Measurements from ENCODE around the gene TPRX1.
A peak's percentile ranks its signal among the peaks of the same experiment; 100 is the strongest.
"Not testable (repeated sequence)": the region's sequence is repeated elsewhere in the genome, so short reads cannot be mapped to it uniquely, and the experiment has no call there.

The TPRX1 gene

GRCh38 chr19:47801270-47801669 is 3.1 kb downstream of the TPRX1 start:
- DNase-seq: no peak

DNA sequence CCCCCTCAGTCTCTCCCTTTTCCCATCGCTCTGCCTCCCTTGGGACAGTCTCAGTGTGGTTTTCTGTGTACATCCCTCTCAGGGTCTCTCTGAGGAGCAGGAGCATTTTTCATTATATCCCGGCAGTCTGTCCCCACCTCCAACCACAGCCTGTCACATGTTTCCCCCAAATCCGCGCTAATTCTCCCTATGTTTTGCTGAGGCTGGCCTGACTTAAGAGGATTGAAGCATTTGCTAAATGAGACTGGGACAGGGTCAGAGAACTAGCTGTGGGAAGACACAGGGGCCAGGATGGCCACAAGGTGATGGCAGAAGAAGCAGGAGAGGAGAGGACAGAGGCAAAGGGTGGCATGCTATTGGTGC is 5.5 kb downstream of the TPRX1 start:
- DNase-seq: no peak

- no peak for DNase-seq
Measured at GRCh38 chr19:47797996-47798903, 6.1 kb downstream of the TPRX1 start.

GRCh38 chr19:47796785-47797184 is 7.6 kb downstream of the TPRX1 start:
- DNase-seq: no peak

- DNase-seq: no peak
Measured at GRCh38 chr19:47794526-47794925, 9.8 kb downstream of the TPRX1 start.

DNA sequence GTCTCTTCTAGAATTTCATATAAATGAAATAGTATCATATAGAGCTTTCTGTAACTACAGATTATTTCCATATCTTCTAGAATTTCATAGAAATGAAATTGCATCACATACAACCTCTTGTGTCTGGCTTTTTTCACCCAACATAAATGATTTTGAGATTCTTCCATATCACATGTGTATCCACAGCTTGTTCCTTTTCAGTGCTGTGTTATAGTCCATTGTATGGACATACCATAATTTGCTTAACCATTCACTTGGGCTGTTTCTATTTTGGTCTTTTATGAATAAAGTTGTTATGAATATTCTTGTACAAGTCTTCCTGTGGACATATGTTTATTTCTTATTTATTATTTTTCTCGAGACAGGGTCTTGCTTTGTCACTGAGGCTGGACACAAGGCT is 11.7 kb downstream of the TPRX1 start:
- DNase-seq: no peak

GRCh38 chr19:47790398-47790814 is 13.9 kb downstream of the TPRX1 start:
- peak; percentile 79 for DNase-seq

DNA sequence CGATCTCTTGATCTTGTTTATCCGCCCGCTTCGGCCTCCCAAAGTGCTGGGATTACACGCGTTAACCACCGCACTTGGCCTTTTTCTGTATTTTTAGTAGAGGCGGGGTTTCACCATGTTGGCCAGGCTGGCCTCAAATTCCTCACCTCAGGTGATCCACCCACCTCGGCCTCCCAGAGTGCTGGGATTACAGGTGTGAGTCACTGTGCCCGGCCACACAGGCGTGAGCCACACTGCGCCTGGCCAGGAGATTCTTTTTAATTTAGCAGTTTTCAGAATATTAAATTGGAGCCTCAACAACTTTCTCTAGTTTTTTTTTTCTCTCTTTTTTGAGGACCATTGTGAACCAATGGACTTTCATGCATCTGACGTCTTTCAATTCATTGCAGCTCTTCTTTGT is 14.5 kb downstream of the TPRX1 start:
- not testable (repeated sequence) for DNase-seq

DNA sequence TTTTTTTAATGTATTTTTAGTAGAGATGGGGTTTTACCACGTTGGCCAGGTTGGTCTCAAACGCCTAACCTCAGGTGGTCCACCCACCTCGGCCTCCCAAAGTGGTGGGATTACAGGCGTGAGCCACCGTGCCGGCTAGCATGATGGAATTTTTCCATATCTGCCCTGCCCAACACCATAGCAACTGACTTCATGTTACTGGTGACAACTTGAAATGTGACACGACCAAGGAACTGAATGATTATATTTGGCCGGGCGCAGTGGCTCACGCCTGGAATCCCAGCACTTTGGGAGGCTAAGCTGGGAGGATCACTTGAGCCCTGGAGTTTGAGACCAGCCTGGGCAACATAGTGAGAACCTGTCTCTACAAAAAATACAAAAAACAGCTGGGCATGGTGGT is 17.0 kb downstream of the TPRX1 start:
- not testable (repeated sequence) for DNase-seq

DNA sequence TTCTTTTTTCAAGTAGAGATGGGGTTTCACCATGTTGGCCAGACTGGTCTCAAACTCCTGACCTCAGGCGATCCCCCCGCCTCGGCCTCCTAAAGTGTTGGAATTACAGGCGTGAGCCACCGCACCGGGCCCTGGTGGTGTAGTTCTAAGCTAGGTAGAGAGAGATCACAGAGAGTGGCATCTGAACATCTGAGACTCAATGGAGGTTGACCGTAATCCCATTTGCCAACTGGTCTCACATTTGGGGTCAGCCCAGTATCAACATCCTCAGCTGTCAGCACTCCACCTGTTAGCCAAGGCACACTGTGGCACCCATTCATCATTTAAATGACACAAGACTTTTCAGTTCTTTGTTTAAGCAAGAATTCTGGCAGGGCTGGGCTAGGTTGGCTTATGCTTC is 17.8 kb downstream of the TPRX1 start:
- no peak for DNase-seq

DNA sequence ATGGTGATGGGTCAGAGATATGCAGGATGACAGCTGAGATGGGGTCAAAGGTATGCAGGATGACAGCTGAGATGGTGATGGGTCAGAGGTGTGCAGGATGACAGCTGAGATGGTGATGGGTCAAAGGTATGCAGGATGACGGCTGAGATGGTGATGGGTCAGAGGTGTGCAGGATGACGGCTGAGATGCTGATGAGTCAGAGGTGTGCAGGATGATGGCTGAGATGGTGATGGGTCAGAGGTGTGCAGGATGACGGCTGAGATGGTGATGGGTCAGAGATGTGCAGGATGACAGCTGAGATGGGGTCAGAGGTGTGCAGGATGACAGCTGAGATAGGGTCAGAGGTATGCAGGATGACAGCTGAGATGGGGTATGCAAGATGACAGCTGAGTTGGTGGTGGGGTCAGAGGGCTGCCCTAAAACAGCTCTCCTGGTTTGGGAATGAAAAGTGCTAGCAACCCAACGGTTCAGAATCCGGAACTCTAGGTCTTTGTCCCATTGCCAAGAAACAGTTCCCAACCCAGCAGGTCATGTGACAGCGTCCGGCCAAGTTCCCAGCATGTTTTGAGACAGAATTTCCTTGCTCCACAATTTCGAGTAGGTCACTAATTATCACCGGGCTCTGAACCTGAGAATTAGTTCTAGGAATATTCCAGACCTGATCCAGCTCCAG is 22.6 kb downstream of the TPRX1 start:
- DNase-seq: no peak

GRCh38 chr19:47780215-47780551 is 24.2 kb downstream of the TPRX1 start:
- no peak for DNase-seq

GRCh38 chr19:47779524-47780214 is 24.7 kb downstream of the TPRX1 start:
- DNase-seq: no peak

GRCh38 chr19:47778954-47779351 is 25.4 kb downstream of the TPRX1 start:
- peak; percentile 15 for DNase-seq

- peak; percentile 85 for DNase-seq
Measured at GRCh38 chr19:47778049-47778953, 26.1 kb downstream of the TPRX1 start, which contains the start of gene SELENOW. TSS of gene SELENOW (plus strand) at chr19:47778703. CDS start at chr19:47778786, 83 bp downstream.

DNA sequence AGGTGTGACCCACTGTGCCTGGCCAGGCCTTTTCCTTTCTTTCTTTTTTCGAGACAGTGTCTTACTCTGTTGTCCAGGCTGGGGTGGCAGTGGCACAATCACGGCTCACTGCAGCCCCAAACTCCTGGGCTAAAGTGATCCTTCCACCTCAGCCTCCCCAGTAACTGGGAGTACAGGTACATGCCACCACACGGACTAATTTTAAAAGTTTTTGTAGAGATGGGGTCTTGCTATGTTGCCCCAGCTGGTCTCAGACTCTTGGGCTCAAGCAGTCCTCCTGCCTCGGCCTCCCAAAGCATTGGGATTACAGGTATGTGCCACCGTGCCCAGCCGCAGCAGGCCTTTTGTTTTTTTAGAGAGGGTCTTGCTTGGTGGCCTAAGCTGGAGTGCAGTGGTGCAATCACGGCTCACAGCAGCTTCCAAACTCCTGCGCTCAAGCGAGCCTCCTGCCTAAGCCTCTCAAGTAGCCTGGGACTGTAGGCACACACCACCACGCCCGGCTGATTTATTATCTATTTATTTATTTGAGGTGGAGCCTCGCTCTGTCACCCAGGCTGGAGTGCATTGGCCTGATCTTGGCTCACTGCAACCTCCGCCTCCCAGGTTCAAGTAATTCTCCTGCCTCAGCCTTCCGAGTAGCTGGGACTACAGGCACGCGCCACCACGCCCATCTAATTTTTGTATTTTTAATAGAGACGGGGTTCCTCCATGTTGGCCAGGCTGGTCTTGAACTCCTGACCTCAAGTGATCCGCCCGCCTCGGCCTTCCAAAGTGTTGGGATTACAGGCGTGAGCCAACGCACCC is 26.9 kb downstream of the TPRX1 start:
- not testable (repeated sequence) for DNase-seq

DNA sequence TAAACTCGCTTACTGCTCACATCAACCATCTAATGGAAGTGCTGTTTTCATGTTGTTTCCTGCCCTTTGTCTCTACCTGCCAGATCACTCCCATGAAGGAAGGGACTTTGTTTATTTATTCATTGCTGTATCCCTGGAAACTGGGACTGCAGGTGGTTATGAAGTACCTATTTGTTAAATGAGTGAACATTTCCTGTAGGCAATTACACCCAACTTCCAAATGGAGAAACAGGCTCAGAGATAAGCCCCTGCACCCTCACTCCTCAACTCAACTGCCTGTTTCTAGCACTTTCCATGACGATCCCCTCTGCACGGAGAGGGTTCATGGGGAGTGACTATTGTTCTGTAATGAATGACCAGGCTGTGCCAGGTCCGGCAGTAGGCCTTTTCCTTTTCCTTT is 27.8 kb downstream of the TPRX1 start:
- no peak for DNase-seq

DNA sequence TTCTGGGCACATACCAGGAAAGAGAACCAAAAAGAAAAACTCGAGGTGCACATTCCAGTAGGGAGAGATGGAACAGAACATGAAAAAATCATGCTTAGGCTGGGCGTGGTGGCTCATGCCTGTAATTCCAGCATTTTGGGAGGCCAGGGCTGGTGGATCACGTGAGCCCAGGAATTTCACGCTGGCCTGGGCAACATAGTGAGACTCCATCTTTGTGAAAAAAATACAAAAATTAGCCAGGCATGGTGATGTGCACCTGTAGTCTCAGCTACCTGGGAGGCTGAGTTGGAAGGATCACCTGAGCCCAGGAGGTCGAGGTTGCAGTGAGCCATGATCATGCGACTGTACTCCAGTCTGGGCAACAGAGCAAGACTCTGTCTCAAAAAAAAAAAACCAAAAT is 33.1 kb downstream of the TPRX1 start:
- not testable (repeated sequence) for DNase-seq

- no peak for DNase-seq
Measured at GRCh38 chr19:47769534-47769933, 34.8 kb downstream of the TPRX1 start.

DNA sequence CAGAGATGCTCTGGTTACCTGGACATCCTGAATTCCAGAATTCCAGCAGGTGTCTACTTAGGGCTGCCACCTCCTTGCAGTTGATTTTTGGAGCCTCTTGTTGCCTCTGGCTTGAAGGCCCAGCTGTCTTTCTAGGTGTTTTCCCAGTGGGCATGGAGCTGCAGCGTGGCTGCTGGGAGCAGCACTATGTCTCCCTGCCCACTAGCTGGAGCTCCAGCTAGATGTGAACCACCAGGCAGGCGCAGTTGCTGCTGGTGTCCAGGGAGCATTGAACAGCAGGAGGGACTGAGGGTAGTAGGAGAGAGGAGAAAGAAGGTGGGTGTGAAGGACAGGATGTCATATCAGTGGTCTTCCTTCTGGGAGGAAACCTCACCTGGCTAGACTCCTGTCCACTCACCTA is 35.7 kb downstream of the TPRX1 start:
- no peak for DNase-seq

- DNase-seq: no peak
Measured at GRCh38 chr19:47767349-47767748, 37.0 kb downstream of the TPRX1 start.

- no peak for DNase-seq
Measured at GRCh38 chr19:47766670-47767069, 37.7 kb downstream of the TPRX1 start.
